Measurements from ENCODE around the gene CSTF1.
"Not testable (repeated sequence)": the region's sequence is repeated elsewhere in the genome, so short reads cannot be mapped to it uniquely, and the experiment has no call there.

Gene CSTF1

DNA sequence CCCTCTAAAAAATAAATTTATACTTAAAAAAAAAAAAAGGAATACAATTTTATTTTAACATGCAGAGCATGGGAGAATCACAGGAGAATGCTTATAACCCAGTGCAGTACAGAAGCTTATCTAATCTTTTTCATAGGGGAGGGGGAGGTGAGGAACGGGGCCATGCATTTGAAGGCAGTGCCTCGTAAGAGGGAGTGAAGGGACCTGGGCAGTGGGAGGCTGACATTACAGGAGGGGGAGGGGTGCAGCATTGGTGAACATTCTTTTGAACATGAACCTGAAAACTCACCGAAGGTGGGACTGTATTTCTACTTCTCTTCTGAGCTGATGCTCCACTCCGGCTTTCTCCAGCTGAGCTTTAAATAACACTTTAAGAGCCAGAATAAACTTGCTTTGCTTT, 9.7 kb upstream of the CSTF1 start:
- no peak for DNase-seq
- no peaks in the 10 kb centered on the region for H3K9me3 Mint-ChIP-seq
- H3K36me3 Mint-ChIP-seq, result peaks cover 18 to 35% of the 10 kb centered on the region in 2 donors
- ATAC-seq (replicated peaks), result no peak
- peaks cover 0 to 2% of the 10 kb centered on the region in 2 donors for H3K4me1 Mint-ChIP-seq
- no peak overlapping the region for H3K4me3 Mint-ChIP-seq
- H3K27me3 Mint-ChIP-seq, result no peaks in the 10 kb centered on the region
- H3K27ac Mint-ChIP-seq, result no peak overlapping the region

DNA sequence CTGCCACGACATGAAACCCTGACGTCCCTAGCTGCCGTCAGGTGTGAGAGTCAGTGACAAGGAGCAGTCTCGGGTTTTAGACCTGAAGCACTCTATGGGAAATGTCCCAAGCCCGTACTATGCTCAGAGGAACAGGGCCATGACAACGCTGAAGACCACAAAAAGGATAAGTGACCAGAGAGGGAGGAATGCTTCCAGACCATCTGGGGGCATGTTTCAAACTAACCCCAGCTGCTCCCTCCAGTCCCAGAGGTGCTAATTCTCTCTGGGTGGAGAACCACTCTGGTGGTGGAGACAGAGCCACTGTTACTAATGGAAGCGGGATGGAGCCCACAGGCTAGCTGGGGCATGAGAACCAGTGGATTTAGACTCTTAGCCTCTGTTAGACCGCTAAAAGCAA, 9.1 kb upstream of the CSTF1 start:
- Mint-ChIP-seq H3K4me3 (no peak overlapping the region), H3K27ac (no peak overlapping the region), H3K27me3 (no peaks in the 10 kb centered on the region), H3K9me3 (no peaks in the 10 kb centered on the region), H3K4me1 (peaks cover 0 to 2% of the 10 kb centered on the region in 2 donors), H3K36me3 (peaks cover 18 to 29% of the 10 kb centered on the region in 2 donors)
- no peak for ATAC-seq (replicated peaks)
- no peak for DNase-seq

DNA sequence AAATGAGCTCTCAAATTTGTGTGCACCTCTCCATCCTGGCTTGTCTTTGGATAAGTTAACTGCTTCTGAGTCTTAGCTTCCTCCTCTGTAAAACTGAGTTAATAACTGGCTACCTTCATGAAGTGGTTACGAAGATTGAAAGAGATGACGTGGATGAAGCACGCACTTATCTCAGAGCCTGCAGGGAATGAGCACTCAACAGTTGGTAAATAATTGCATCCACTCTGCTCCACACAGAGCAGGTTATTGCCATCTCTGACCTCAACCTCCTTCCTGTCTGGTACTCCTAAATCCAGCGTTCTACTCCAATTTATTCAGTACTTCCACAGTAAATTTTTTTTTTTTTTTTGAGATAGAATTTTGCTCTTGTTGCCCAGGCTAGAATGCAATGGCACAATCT, 7.3 kb upstream of the CSTF1 start:
- ATAC-seq (replicated peaks) (no peak), DNase-seq (no peak)
- Mint-ChIP-seq H3K9me3 (no peaks in the 10 kb centered on the region), H3K27me3 (no peaks in the 10 kb centered on the region), H3K4me3 (no peak overlapping the region), H3K36me3 (peaks cover 25 to 31% of the 10 kb centered on the region in 2 donors), H3K4me1 (peaks cover 0 to 6% of the 10 kb centered on the region in 2 donors), H3K27ac (no peak overlapping the region)

DNA sequence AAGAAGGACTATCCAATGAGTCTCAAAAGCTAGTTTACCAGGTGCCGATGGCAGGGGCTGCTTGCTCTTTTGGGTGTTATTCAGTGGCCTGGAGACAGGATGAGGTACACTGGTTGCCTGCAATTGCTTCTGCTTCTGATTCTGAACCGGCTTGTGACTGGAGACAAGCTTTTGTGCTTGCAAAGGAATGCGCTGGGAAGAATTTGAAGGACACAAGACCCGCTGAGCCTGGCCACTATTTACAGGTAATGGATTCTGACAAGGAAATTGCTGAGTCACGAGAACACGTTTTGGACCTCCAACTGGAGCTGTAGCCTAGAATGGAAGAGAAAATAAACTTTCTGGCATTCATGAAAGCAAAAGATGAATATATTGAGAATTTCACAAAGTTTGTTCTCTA, 6.2 kb upstream of the CSTF1 start:
- Mint-ChIP-seq H3K4me1 (peaks cover 5 to 7% of the 10 kb centered on the region in 2 donors), H3K9me3 (no peaks in the 10 kb centered on the region), H3K4me3 (no peak overlapping the region), H3K27me3 (no peaks in the 10 kb centered on the region), H3K27ac (no peak overlapping the region), H3K36me3 (peaks cover 23 to 32% of the 10 kb centered on the region in 2 donors)
- DNase-seq, result no peak
- ATAC-seq (replicated peaks), result no peak

DNA sequence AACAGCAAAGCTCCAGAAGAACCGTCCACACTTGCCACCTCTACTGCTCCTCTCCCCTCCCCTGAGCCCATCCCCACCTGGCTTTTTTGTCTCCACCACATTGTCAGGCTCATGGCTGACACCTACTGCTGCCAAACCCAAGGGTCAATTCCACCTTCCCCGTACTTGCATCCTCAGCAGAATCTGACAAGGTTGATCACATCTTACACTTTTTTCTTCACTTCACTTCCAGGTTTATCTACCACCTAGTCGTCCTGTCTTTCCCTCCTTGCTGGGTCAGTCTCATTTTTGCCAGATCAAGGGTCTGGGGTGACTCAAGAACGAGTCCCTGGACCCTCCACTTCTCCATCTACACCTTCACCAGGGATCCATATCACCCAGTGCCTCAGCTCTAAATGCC, 3.6 kb upstream of the CSTF1 start:
- Mint-ChIP-seq H3K9me3 (no peaks in the 10 kb centered on the region), H3K4me1 (peaks cover 13 to 14% of the 10 kb centered on the region in 2 donors), H3K36me3 (peaks cover 23 to 26% of the 10 kb centered on the region in 2 donors), H3K27ac (no peak overlapping the region), H3K4me3 (no peak overlapping the region), H3K27me3 (no peaks in the 10 kb centered on the region)
- no peak for ATAC-seq (replicated peaks)
- DNase-seq, result no peak

DNA sequence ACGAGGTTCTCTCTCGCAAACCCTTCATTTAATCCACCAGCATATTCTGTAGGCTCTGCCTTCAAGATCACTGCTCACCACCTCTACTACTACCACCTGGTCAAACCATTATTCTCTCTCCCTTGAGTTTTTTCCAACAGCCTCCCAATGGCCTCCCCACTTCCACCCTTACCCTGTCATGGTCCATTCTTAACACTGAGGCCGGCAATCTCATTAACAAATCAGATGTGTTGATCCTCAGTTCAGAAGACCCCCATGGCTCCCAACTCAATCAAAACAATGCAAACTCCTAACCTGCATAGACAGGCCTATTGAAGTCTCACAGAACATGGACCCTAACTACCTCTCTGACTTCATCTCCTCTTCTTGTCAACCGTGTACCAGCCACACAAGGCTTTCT, 2.6 kb upstream of the CSTF1 start:
- peaks cover 14% of the 10 kb centered on the region in 2 donors for H3K4me1 Mint-ChIP-seq
- H3K27ac Mint-ChIP-seq, result no peak overlapping the region
- H3K36me3 Mint-ChIP-seq, result peaks cover 22 to 23% of the 10 kb centered on the region in 2 donors
- no peak overlapping the region for H3K4me3 Mint-ChIP-seq
- DNase-seq (no peak), ATAC-seq (replicated peaks) (no peak)
- no peaks in the 10 kb centered on the region for H3K27me3 Mint-ChIP-seq
- no peaks in the 10 kb centered on the region for H3K9me3 Mint-ChIP-seq

DNA sequence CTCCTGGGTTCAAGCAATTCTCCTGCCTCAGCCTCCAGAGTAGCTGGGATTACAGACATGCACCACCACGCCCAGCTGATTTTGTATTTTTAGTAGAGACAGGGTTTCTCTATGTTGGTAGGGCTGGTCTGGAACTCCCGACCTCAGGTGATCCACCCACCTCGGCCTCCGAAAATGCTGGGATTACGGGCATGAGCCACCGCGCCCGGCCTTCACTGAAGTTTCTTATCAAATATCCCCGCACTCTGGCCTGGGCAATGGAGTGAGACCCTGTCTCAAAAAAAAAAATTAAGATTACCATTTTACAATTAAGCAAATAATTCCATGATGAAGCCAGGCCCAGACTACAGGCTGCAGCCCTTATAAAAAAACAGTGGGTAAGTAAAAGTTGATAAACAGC, 2.0 kb upstream of the CSTF1 start:
- not testable (repeated sequence) for ATAC-seq (replicated peaks); H3K4me3 Mint-ChIP-seq; H3K27me3 Mint-ChIP-seq; DNase-seq; H3K27ac Mint-ChIP-seq; H3K9me3 Mint-ChIP-seq
- Mint-ChIP-seq H3K4me1 (peaks cover 14% of the 10 kb centered on the region in 2 donors), H3K36me3 (peaks cover 21 to 24% of the 10 kb centered on the region in 2 donors)

DNA sequence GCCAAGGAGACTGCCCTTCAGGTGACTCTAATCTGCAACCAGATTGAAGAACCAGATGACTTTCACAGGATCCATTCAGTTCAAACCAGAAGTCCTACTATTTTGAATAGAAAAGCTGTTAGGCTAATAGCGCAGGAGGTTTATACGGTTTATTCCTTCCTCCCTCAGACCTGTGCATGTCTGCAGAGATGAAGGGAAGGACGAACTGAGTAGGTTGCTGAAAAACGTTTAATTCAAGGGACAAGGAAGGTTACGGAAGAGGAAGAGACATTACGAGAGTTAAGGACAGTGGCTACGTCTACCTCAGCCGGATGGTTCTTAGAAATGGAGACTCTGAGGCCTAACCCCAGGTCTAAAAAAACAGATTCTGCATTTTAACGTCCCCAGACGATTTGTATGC, 1.4 kb upstream of the CSTF1 start:
- Mint-ChIP-seq H3K27ac (no peak overlapping the region), H3K4me3 (peak overlapping the region in 1 of 2 donors; percentile 61), H3K36me3 (peaks cover 23 to 25% of the 10 kb centered on the region in 2 donors), H3K27me3 (no peaks in the 10 kb centered on the region), H3K9me3 (no peaks in the 10 kb centered on the region), H3K4me1 (peaks cover 14 to 16% of the 10 kb centered on the region in 2 donors)
- DNase-seq (no peak), ATAC-seq (replicated peaks) (no peak)

DNA sequence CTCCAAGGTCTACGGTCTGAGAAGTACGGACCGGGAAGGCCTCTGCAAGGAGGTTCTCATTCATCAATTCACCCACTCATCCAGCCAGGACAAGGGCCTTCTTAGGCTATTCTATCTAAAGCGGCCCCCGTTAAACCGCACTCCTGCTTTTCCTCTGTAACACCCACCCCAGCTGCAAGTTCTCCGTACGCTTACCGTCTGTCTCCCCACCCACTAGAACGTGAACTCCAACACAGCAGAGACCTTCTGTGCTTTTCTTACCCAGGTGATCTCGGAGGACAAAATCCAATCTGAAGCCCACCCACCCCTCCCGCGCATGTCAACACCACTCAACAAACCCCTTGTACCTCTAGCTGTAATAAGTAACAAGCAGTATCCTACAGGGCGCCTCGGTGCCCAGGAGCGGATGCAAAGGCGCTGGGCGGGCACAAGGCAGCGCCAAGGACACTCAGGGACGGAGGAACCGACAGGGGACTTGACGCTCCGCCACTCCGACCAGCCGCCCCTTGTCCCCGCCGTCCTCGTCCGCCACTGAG, 781 bp upstream of the CSTF1 start:
- H3K36me3 Mint-ChIP-seq, result peaks cover 23 to 24% of the 10 kb centered on the region in 2 donors
- DNase-seq (no peak), ATAC-seq (replicated peaks) (peak; percentile 33 to 46)
- no peaks in the 10 kb centered on the region for H3K9me3 Mint-ChIP-seq
- H3K4me3 Mint-ChIP-seq, result no peak overlapping the region
- H3K27me3 Mint-ChIP-seq, result no peaks in the 10 kb centered on the region
- peaks cover 14 to 16% of the 10 kb centered on the region in 2 donors for H3K4me1 Mint-ChIP-seq
- H3K27ac Mint-ChIP-seq, result no peak overlapping the region

DNA sequence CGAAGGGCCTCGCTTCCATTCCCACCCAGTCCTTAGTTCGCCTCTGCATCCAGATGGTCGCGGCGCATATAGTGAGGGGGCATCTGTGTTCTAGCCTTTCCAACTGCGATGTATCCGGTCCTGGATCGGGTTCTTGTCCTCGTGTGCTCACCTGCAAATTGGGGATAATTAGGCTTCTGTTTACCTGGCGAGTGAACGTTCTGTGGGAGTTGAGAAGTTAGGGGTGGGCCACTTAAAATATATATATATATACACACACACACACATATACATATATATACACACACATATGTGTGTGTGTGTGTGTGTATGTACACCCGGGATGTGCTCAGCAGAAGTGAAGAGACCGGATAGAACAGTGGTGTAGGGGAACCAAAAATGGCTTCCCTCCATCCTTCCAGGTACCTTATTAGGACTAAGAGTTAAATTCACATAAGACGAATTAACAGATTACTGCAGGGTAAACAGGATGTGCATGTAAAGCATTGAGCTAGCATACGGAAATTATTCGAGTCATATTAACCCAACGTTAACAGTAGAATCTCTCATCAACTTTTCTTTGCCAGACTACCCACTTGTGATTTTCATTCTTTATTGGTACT, 537 bp downstream of the CSTF1 start:
- Mint-ChIP-seq H3K9me3 (no peaks in the 10 kb centered on the region), H3K36me3 (peaks cover 27 to 30% of the 10 kb centered on the region in 2 donors), H3K4me1 (peaks cover 14 to 16% of the 10 kb centered on the region in 2 donors), H3K4me3 (no peak overlapping the region), H3K27me3 (no peaks in the 10 kb centered on the region), H3K27ac (no peak overlapping the region)
- no peak for DNase-seq
- no peak for ATAC-seq (replicated peaks)

DNA sequence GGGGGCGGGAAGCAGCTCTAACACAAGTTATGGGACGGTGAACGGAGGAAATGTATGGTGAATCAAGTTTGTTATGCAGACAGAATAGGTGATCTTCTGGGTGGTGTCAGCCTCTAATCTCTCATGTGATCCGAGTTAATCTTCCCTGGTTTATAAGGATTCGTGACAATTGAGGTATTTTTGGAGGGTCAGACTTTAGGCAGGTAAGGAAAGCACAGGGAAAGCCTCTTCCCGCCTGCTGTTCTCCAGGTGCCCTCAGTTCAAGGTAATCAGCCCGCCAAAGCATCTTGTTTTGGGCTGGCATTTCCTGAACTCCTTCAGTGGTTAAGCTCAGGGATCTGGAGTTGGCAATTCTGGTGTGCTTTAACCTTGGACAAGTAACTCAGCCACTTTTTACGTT, 1.2 kb downstream of the CSTF1 start:
- H3K4me3 Mint-ChIP-seq, result no peak overlapping the region
- H3K36me3 Mint-ChIP-seq, result peaks cover 27 to 33% of the 10 kb centered on the region in 2 donors
- DNase-seq (no peak), ATAC-seq (replicated peaks) (no peak)
- H3K9me3 Mint-ChIP-seq, result no peaks in the 10 kb centered on the region
- H3K27me3 Mint-ChIP-seq, result no peaks in the 10 kb centered on the region
- no peak overlapping the region for H3K27ac Mint-ChIP-seq
- peaks cover 14 to 16% of the 10 kb centered on the region in 2 donors for H3K4me1 Mint-ChIP-seq

DNA sequence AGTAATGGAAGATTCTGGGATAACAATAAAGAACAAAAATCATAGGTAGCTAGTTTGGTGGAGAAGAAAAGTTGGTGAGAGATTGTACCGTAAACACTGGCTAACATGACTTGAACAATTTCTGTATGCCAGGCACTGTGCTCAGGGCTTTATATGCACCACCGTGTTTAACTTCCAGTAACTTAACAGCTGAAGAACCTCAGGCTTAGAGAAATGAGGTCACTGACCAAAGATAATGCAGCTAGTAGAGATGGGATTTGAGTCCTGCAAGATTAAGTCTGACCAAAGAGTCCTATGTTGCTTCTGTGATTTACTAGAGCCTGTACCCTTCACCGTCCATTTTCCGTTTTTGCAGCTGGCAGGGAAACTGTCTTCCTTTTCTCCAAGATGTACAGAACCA, 2.7 kb downstream of the CSTF1 start:
- Mint-ChIP-seq H3K9me3 (no peaks in the 10 kb centered on the region), H3K36me3 (peaks cover 21 to 25% of the 10 kb centered on the region in 2 donors), H3K4me3 (no peak overlapping the region), H3K27me3 (no peaks in the 10 kb centered on the region), H3K27ac (no peak overlapping the region), H3K4me1 (peaks cover 16 to 18% of the 10 kb centered on the region in 2 donors)
- DNase-seq (no peak), ATAC-seq (replicated peaks) (no peak)

DNA sequence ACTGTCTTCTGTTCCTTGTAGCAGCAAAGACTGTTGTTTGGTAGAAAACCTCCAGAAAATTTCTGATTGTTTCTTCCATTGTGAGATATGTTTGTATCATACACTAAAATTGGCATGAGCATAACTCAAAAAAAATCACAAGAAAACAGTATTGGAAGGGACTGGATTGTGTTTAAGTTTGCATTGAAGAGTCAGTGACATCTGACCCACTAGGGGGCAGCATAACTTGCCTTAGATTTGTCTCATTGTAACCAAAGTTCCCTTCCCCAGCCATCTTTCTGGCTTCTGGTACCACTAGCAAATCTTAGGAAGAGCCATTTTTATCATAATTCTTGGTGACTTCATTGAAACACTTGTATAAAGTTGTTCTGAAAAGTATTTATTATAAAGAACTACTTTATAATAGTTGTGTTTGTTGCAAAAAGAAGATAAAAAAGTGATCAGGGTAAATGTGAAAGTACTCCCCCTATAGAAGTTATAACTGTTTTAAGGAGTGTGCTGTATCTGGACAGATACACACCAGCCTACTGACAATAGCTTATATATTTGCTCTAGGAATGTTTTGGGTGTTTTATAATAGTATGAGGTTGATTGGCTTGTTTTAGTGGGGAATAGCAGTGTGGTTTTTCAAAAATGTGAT, 7.7 kb downstream of the CSTF1 start:
- H3K36me3 Mint-ChIP-seq, result peaks cover 37 to 53% of the 10 kb centered on the region in 2 donors
- no peaks in the 10 kb centered on the region for H3K27me3 Mint-ChIP-seq
- DNase-seq (peak; percentile 10), ATAC-seq (replicated peaks) (peak in 1 of 2 donors; percentile 73)
- H3K4me3 Mint-ChIP-seq, result no peak overlapping the region
- H3K27ac Mint-ChIP-seq, result no peak overlapping the region
- no peaks in the 10 kb centered on the region for H3K9me3 Mint-ChIP-seq
- peaks cover 5% of the 10 kb centered on the region in 2 donors for H3K4me1 Mint-ChIP-seq

DNA sequence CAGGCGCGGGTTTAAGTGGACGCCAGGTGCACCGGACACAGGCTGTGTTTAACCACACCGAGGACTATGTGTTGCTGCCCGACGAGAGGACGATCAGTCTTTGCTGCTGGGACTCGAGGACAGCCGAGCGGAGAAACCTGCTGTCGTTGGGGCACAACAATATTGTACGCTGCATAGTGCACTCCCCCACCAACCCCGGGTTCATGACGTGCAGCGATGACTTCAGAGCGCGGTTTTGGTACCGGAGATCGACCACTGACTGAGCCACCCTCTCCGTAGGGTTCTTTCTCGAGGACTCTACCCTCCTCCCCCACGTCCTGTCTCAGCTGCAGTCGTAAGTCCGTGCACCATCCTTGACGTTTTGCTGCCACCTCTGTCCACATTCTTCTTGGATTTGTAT, 11.0 kb downstream of the CSTF1 start:
- Mint-ChIP-seq H3K4me3 (no peak overlapping the region), H3K36me3 (peaks cover 47 to 56% of the 10 kb centered on the region in 2 donors), H3K4me1 (peaks cover 3 to 15% of the 10 kb centered on the region in 2 donors), H3K27ac (no peak overlapping the region), H3K27me3 (no peaks in the 10 kb centered on the region), H3K9me3 (no peaks in the 10 kb centered on the region)
- DNase-seq (no peak), ATAC-seq (replicated peaks) (no peak)

DNA sequence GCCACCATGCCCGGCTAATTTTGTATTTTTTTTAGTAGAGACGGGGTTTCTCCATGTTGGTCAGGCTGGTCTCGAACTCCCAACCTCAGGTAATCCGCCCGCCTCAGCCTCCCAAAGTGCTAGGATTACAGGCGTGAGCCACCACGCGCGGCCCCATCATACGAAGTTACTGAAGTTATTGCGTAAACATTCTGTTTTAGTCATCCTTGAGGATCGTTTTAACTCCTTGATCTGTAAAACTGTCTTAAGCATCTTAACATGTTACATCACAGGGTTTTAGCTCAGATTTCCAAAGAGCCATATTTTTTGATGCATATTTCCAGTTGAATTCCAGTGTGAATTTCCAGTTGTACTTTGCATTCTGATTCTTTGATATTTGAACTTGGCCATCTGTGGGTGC, 12.9 kb downstream of the CSTF1 start:
- H3K9me3 Mint-ChIP-seq; H3K27me3 Mint-ChIP-seq; H3K4me3 Mint-ChIP-seq; H3K27ac Mint-ChIP-seq; DNase-seq; ATAC-seq (replicated peaks): not testable (repeated sequence)
- Mint-ChIP-seq H3K4me1 (peaks cover 0 to 11% of the 10 kb centered on the region in 2 donors), H3K36me3 (peaks cover 50 to 60% of the 10 kb centered on the region in 2 donors)

Measured in stimulated activated naive B cell treated with anti-CD40 and anti-IgM and Interleukin-4, amounts not matched to agents 10 μg/mL and 1 μg/mL and 100 μg/mL, for 72 hours (primary cell).